GM12864 (cell line): ENCODE measurements around the gene PYCR2.
A peak's percentile ranks its signal among the peaks of the same experiment; 100 is the strongest.
"Not testable (repeated sequence)": the region's sequence is repeated elsewhere in the genome, so short reads cannot be mapped to it uniquely, and the experiment has no call there.

ENCODE experiments used
- DNase-seq: peaks from one replicate; pipeline ENCODE4 v3.0.0-alpha.2; 2011; ENCODE audit warnings: low read depth
- H3K4me3 ChIP-seq: 2 replicates; pipeline ENCODE4 v1.5.1; 2011; ENCODE audit warnings: mild to moderate bottlenecking, low read depth, low read length, control low read depth
- TF ChIP-seq, protein P1 (sequence below): IDR thresholded peaks from 2 replicates; pipeline ENCODE4 v1.5.1; 2011; ENCODE audit warnings: low read depth, mild to moderate bottlenecking, moderate library complexity, low read length, control low read depth, inconsistent platforms; ENCODE audit errors: missing control alignments

PYCR2 gene

GRCh38 chr1:225942574-225942973 is 18.5 kb upstream of the PYCR2 start:
- H3K4me3 ChIP-seq: no peak overlapping the region
- peak; percentile 70 for DNase-seq
- TF ChIP-seq, protein P1, sequence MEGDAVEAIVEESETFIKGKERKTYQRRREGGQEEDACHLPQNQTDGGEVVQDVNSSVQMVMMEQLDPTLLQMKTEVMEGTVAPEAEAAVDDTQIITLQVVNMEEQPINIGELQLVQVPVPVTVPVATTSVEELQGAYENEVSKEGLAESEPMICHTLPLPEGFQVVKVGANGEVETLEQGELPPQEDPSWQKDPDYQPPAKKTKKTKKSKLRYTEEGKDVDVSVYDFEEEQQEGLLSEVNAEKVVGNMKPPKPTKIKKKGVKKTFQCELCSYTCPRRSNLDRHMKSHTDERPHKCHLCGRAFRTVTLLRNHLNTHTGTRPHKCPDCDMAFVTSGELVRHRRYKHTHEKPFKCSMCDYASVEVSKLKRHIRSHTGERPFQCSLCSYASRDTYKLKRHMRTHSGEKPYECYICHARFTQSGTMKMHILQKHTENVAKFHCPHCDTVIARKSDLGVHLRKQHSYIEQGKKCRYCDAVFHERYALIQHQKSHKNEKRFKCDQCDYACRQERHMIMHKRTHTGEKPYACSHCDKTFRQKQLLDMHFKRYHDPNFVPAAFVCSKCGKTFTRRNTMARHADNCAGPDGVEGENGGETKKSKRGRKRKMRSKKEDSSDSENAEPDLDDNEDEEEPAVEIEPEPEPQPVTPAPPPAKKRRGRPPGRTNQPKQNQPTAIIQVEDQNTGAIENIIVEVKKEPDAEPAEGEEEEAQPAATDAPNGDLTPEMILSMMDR: no peak

- H3K4me3 ChIP-seq: no peak overlapping the region
- TF ChIP-seq, protein P1: no peak
- no peak for DNase-seq
Observed at GRCh38 chr1:225941942-225942222, 17.8 kb upstream of the PYCR2 start.

- no peak for DNase-seq
- TF ChIP-seq, protein P1: no peak
- no peak within 1 kb of the TSS for H3K4me3 ChIP-seq
Observed at GRCh38 chr1:225941187-225941941, 17.3 kb upstream of the PYCR2 start, which contains the start of gene LEFTY2. LEFTY2 (minus strand) TSS chr1:225941220; CDS start chr1:225941140, 80 bp downstream.

DNA sequence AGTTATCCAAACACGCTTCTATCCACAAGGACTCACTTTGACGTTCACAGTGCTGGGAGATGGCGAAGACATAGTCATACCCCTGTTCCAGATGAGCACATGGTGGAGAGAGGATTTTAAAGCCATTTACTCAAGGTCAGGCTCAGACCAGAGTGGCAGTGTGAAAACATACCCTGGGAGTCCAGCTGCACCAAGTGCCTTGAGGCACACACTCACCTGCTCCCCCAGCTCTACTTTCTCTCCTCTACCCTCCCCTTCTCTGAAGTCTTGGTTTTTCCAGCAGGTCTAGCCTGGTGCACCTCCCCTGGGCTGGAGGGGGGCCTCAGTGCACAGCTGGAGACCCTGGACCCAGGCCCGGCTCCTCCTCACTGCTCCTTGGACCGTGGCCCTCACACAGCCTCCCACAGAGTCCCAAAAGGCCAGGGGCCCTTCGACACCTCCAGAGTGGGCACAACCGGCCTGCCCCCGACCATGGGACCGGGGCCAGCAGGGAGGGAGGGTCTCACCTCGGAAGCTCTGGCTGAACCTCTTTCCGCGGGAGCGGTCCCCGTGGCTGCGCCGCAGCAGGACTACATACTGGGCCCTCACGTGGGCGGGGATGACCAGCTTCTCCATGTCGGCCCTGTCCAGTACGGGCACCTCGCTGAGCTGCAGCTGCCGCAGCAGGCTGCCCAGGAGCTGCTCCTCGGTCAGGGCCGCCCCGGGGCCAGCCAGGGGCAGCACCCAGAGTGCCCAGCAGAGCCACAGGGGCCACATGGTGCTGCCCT is 16.5 kb upstream of the PYCR2 start:
- DNase-seq: no peak
- no peak overlapping the region for H3K4me3 ChIP-seq
- TF ChIP-seq, protein P1: no peak

- not testable (repeated sequence) for H3K4me3 ChIP-seq, DNase-seq
Observed at GRCh38 chr1:225939939-225940310, 15.9 kb upstream of the PYCR2 start.

- DNase-seq, H3K4me3 ChIP-seq: not testable (repeated sequence)
Observed at GRCh38 chr1:225939097-225939938, 15.3 kb upstream of the PYCR2 start.

DNA sequence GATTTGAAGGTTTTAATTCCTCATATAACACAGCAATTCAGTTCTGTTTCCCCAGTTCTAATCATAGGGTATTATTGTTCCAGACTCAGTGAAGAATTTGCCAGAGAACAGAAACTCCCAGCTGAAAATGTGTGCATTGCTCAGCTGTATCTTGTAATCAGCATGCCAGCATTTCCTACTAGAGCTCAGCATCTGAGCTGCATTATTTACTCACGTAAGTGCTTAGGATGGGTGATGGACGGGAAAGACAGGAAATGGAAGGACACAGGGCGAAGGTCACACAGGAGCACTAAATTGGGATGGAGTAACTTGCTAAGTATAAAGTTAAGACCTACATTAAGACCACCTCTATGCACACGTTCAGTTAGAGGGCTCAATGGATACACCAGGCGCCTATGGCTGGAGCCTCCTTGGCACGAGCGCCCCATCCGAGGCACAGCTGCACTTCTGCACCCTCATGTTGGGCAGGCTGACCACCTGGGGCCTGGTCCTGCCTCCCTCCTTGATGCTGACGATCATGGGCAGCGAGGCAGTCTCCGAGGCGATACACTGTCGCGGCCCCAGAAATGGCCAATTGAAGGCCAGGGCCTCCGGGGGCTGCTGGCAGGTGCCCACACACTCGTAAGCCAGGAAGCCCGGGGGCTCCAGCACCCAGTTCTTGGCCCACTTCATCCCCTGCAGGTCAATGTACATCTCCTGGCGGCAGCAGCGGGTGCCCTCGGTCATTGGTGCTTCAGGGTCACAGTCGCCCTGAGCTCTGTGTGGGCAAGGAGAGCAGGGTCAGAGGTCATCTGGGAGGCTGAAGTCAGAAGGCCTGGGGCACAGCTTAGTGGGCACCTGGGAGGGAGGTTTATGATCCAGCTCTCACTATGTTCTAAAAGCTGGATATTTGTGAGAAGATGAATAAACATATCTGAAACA is 13.3 kb upstream of the PYCR2 start:
- DNase-seq: no peak
- TF ChIP-seq, protein P1: no peak
- no peak overlapping the region for H3K4me3 ChIP-seq
